ENCODE data around the gene STRN. TPM values are rescaled to one million over a fixed set of nuclear protein-coding genes. Genes with fewer than 3 reads are reported as not detected.

STRN gene
- total and polyA plus RNA-seq, 2 of the 13 experiments (the other 11 are each of a cell fraction or from before 2014, with no cell fraction given), result 10.4 to 19.3 TPM

- 0 out of 2 replicates have a peak, but pooled peaks have one; percentile 7 for TF ChIP-seq ZBTB2 (CRISPR knock-in tag; IDR thresholded peaks at IDR 0.05; ENCODE audit: low read depth)
- TF ChIP-seq PBX3 (CRISPR knock-in tag; IDR thresholded peaks at IDR 0.05; ENCODE audit: borderline replicate concordance), result no peak
- no peak for TF ChIP-seq GMEB1 (CRISPR knock-in tag; IDR thresholded peaks at IDR 0.05; ENCODE audit: borderline replicate concordance)
- TF ChIP-seq ZNF326 (CRISPR knock-in tag; IDR thresholded peaks at IDR 0.05; ENCODE audit: borderline replicate concordance), result no peak
- TF ChIP-seq GTF3A (CRISPR knock-in tag; conservative IDR thresholded peaks at IDR 0.05), result no peak
- no peak; the same call in 1 of the 2 replicates for TF ChIP-seq TMF1 (CRISPR knock-in tag; IDR thresholded peaks at IDR 0.05; ENCODE audit: low read depth)
- TF ChIP-seq THAP9 (CRISPR knock-in tag; IDR thresholded peaks at IDR 0.05; ENCODE audit: borderline replicate concordance), result no peak; the same call in 1 of the 2 replicates
- TF ChIP-seq ARID2 (CRISPR knock-in tag; IDR thresholded peaks at IDR 0.05; ENCODE audit: borderline replicate concordance), result peak; percentile 83; the same call in 1 of the 2 replicates
- TF ChIP-seq ZNF839 (CRISPR knock-in tag; IDR thresholded peaks at IDR 0.05; ENCODE audit: borderline replicate concordance), result 0 out of 2 replicates have a peak, but pooled peaks have one; percentile 47
- no peak for TF ChIP-seq PITX1 (CRISPR knock-in tag; IDR thresholded peaks at IDR 0.05)
- no peak for TF ChIP-seq ZNF790 (CRISPR knock-in tag; IDR thresholded peaks at IDR 0.05; ENCODE audit: borderline replicate concordance)
- TF ChIP-seq ZNF619 (CRISPR knock-in tag; IDR thresholded peaks at IDR 0.05), result no peak
- no peak for TF ChIP-seq JARID2 (CRISPR knock-in tag; IDR thresholded peaks at IDR 0.05; ENCODE audit: insufficient replicate concordance)
- no peak for TF ChIP-seq MBD4 (IDR thresholded peaks at IDR 0.05; ENCODE audit: borderline replicate concordance, low read length)
- 0 out of 2 replicates have a peak, but pooled peaks have one; percentile 12 for TF ChIP-seq ARID5B (CRISPR knock-in tag; IDR thresholded peaks at IDR 0.05)
- TF ChIP-seq FOSL1 (CRISPR knock-in tag; IDR thresholded peaks at IDR 0.05; ENCODE audit: borderline replicate concordance), result no peak
- no peak for TF ChIP-seq ZNF556 (CRISPR knock-in tag; IDR thresholded peaks at IDR 0.05; ENCODE audit: borderline replicate concordance)
These were observed 476 bp downstream of the STRN start (continued) for GRCh38 chr2:36965751-36966369.
